K562 (cell line): Measurements from ENCODE around the gene WDR17. TPM values are rescaled to one million over a fixed set of nuclear protein-coding genes. Genes with fewer than 3 reads are reported as not detected.

Source experiments
- ATAC-seq: fragments of 200-7000 bp; cut with Tn5 transposase; 3 replicates; pipeline ENCODE4 v1.9.1; 2020; ENCODE audit warnings: moderate library complexity
- BruUV-seq: library from RNA; stranded (reverse); fragments of 400-500 nt; replicated peaks from 2 replicates; lab custom pipeline; 2021; lab: Mats Ljungman, UMichigan
- CTCF ChIA-PET: fragments of 300-600 bp; formaldehyde crosslinking; extraction: SDS; loops from one replicate; lab custom pipeline; 2021; ENCODE audit warnings: low intra/inter-chr PET ratio; lab: Yijun Ruan, JAX
- POLR2A ChIA-PET: fragments of 300-600, 350-650 bp; sonication (Branson Sonifier 250); formaldehyde crosslinking; extraction: SDS; loops from one replicate; lab custom pipeline; 2021; ENCODE audit warnings: antibody characterized with exemption, inconsistent platforms; lab: Yijun Ruan, JAX
- DNase-seq, 4 experiments: peaks; one replicate each; pipeline versions ENCODE4 v3.0.0 to v3.0.0-alpha.2; 2011 to 2018; ENCODE audit warnings: low spot score in 3 of 4, mixed read lengths in 3 of 4; ENCODE audit errors: extremely low read depth in 1 of 4
- FAIRE-seq: peaks from 2 replicates; lab custom pipeline; 2011; peaks lifted over from hg19 to GRCh38; lab: Jason Lieb, UNC
- H2AFZ ChIP-seq: 2 replicates; pipeline ENCODE4 v1.6.0; 2011; ENCODE audit warnings: low read depth, low read length, control low read depth, inconsistent platforms
- H3K27ac ChIP-seq: fragments of 200-600 bp; 3 replicates; pipeline ENCODE4 v1.8.0; 2011; ENCODE audit warnings: low read depth, mild to moderate bottlenecking, control low read depth, inconsistent platforms, low read length, moderate library complexity, mixed read lengths; ENCODE audit errors: extremely low read depth
- H3K27me3 ChIP-seq, 2 experiments: fragments of 300-600 bp in 1 of 2; 2 replicates in 1 of 2; 3 replicates in 1 of 2; pipeline versions ENCODE4 v1.6.0 to v1.8.0; 2011; ENCODE audit warnings: inconsistent platforms in 2 of 2, low read length in 2 of 2, mild to moderate bottlenecking in 1 of 2, mixed read lengths in 1 of 2, moderate library complexity in 1 of 2; ENCODE audit not compliant: control insufficient read depth in 2 of 2, insufficient read depth in 2 of 2
- H3K36me3 ChIP-seq: fragments of 300-600 bp; 3 replicates; pipeline ENCODE4 v1.8.0; 2011; ENCODE audit warnings: mild to moderate bottlenecking, low read length, inconsistent platforms; ENCODE audit not compliant: control insufficient read depth, insufficient read depth
- H3K4me1 ChIP-seq, 2 experiments: fragments of 200-600 bp in 1 of 2; replicated peaks in 1 of 2; 2 replicates in 1 of 2; 3 replicates in 1 of 2; pipeline versions ENCODE4 v1.5.1 to v1.8.0; 2011; ENCODE audit warnings: inconsistent platforms in 2 of 2, low read length in 2 of 2, mild to moderate bottlenecking in 1 of 2, mixed read lengths in 1 of 2, moderate library complexity in 1 of 2; ENCODE audit not compliant: control insufficient read depth in 2 of 2, insufficient read depth in 2 of 2
- H3K4me2 ChIP-seq: 2 replicates; pipeline ENCODE4 v1.6.1; 2011; ENCODE audit warnings: low read length, control low read depth, inconsistent platforms, mixed read lengths; ENCODE audit not compliant: insufficient read depth
- H3K4me3 ChIP-seq: fragments of 200-600 bp; sonication (generic), shearing (Covaris generic); 2 replicates; pipeline ENCODE4 v1.5.1; 2016; ENCODE audit warnings: control low read depth, inconsistent platforms
- H3K79me2 ChIP-seq: fragments of 200-600 bp; 3 replicates; pipeline ENCODE4 v1.8.0; 2011; ENCODE audit warnings: low read length, inconsistent platforms; ENCODE audit not compliant: control insufficient read depth, insufficient read depth
- H3K9ac ChIP-seq, 2 experiments: 2 replicates each; pipeline versions ENCODE4 v1.6.0 to v1.6.1; 2011; ENCODE audit warnings: low read depth in 2 of 2, low read length in 2 of 2, control low read depth in 1 of 2, inconsistent platforms in 1 of 2, mild to moderate bottlenecking in 1 of 2, mixed read lengths in 1 of 2; ENCODE audit not compliant: insufficient read depth in 1 of 2
- H3K9me1 ChIP-seq: one replicate; pipeline ENCODE4 v1.6.0; 2011; ENCODE audit warnings: inconsistent platforms, mild to moderate bottlenecking, low read length, moderate library complexity; ENCODE audit not compliant: control insufficient read depth, insufficient read depth
- H3K9me3 ChIP-seq: replicated peaks from 2 replicates; pipeline ENCODE4 v1.5.1; 2011; ENCODE audit warnings: low read depth, low read length, inconsistent platforms; ENCODE audit not compliant: control insufficient read depth, insufficient read depth
- H4K20me1 ChIP-seq: replicated peaks from 2 replicates; pipeline ENCODE4 v1.6.1; 2011; ENCODE audit warnings: low read length, inconsistent platforms, mixed read lengths; ENCODE audit not compliant: control insufficient read depth, insufficient read depth
- ATF7 ChIP-seq: fragments of 450-650 bp; IDR thresholded peaks from 2 replicates; pipeline ENCODE4 v1.7.1; 2014; ENCODE audit warnings: mild to moderate bottlenecking, moderate library complexity
- CBX2 ChIP-seq: fragments of 200-600 bp; sonication (generic); IDR thresholded peaks from one replicate; pipeline ENCODE4 v1.6.1; 2012; ENCODE audit warnings: mild to moderate bottlenecking, low read length, inconsistent platforms; ENCODE audit not compliant: insufficient read depth, poor library complexity, severe bottlenecking
- CREM ChIP-seq: IDR thresholded peaks from 2 replicates; pipeline ENCODE4 v1.6.1; 2014; ENCODE audit warnings: antibody characterized with exemption, low read depth
- ERF ChIP-seq: fragments of 450-650 bp; formaldehyde crosslinking; IDR thresholded peaks from 2 replicates; pipeline ENCODE4 v1.4.0; 2020; ENCODE audit warnings: mild to moderate bottlenecking, mixed read lengths
- FOXJ2 ChIP-seq: fragments of 200-800 bp; sonication (Bioruptor generic); IDR thresholded peaks from 2 replicates; pipeline ENCODE4 v1.6.1; 2016; ENCODE audit warnings: missing genetic modification characterization, missing compliant biosample characterization
- ILK ChIP-seq: fragments of 450-650 bp; IDR thresholded peaks from 2 replicates; pipeline ENCODE4 v1.6.1; 2016; ENCODE audit warnings: missing genetic modification characterization, low read depth, mild to moderate bottlenecking, missing compliant biosample characterization, moderate library complexity, borderline replicate concordance
- KLF10 ChIP-seq: fragments of 250-450 bp; sonication (Bioruptor Pico); IDR thresholded peaks from 2 replicates; pipeline ENCODE4 v1.6.1; 2021; ENCODE audit warnings: matching md5 sums
- SNIP1 ChIP-seq: fragments of 450-650 bp; IDR thresholded peaks from 2 replicates; pipeline ENCODE4 v1.7.1; 2017; ENCODE audit warnings: low read depth, mild to moderate bottlenecking
- SOX6 ChIP-seq: fragments of 450-650 bp; IDR thresholded peaks from 2 replicates; pipeline ENCODE4 v1.6.1; 2014; ENCODE audit warnings: mild to moderate bottlenecking
- STAT6 ChIP-seq: sonication (generic); formaldehyde crosslinking; IDR thresholded peaks from 2 replicates; pipeline ENCODE4 v1.8.1; 2023; ENCODE audit warnings: mild to moderate bottlenecking, missing genetic modification reagents
- TBL1XR1 ChIP-seq, 2 experiments: IDR thresholded peaks; 2 replicates each; pipeline ENCODE4 v1.6.1; 2012; ENCODE audit warnings: improper control_type of control experiment in 2 of 2, low read length in 2 of 2, mild to moderate bottlenecking in 1 of 2
- ZFX ChIP-seq: sonication (generic); formaldehyde crosslinking; IDR thresholded peaks from 2 replicates; pipeline ENCODE4 v1.8.0; 2022; ENCODE audit warnings: mild to moderate bottlenecking, missing genetic modification reagents, moderate library complexity
- ZKSCAN8 ChIP-seq: fragments of 200-800 bp; sonication (Bioruptor generic); IDR thresholded peaks from 2 replicates; pipeline ENCODE4 v1.6.1; 2016; ENCODE audit warnings: missing genetic modification characterization, missing compliant biosample characterization
- ZNF174 ChIP-seq: fragments of 250-450 bp; sonication (Bioruptor Pico); IDR thresholded peaks from 2 replicates; pipeline ENCODE4 v1.4.0; 2020; ENCODE audit warnings: mild to moderate bottlenecking
- ZNF398 ChIP-seq: fragments of 250-450 bp; sonication (Bioruptor Pico); IDR thresholded peaks from 2 replicates; pipeline ENCODE4 v1.8.0; 2021; ENCODE audit warnings: moderate library complexity, mild to moderate bottlenecking, inconsistent platforms
- ZNF561 ChIP-seq: fragments of 450-650 bp; formaldehyde crosslinking; conservative IDR thresholded peaks from 2 replicates; pipeline ENCODE4 v1.4.0; 2020; ENCODE audit warnings: mild to moderate bottlenecking, moderate library complexity
- ZNF75A ChIP-seq: fragments of 450-650 bp; formaldehyde crosslinking; IDR thresholded peaks from 2 replicates; pipeline ENCODE4 v1.4.0; 2020; ENCODE audit warnings: mild to moderate bottlenecking
- WGBS: fragments of 100-300 bp; shearing (Covaris generic); methylation state at CpG from one replicate; pipeline ENCODE4 v1.1.6; 2016; ENCODE audit warnings: low coverage, mixed read lengths; ENCODE audit not compliant: insufficient coverage; ENCODE audit errors: missing lambda C conversion rate; 5-methylcytosine and 5-hydroxymethylcytosine counted together
- in situ Hi-C: fragments of 300-500 bp; cut with MboI; formaldehyde crosslinking; loops from 4 replicates; pipeline ENCODE4 v1.15.0; 2018; ENCODE audit warnings: inconsistent platforms, mixed read lengths
- intact Hi-C: fragments of 100-400 bp; cut with micrococcal nuclease; formaldehyde crosslinking; loops from 2 replicates; pipeline ENCODE4 v1.14.2; 2022
- polyA plus RNA-seq, 8 experiments: library from polyadenylated mRNA; depleted of rRNA in 4 of 8; stranded (reverse) in 5 of 8; unstranded in 3 of 8; fragments of >200 nt; fragmentation: Nextera tagmentation in 2 of 8; fragmentation: Illumina TruSeq in 1 of 8; extraction: Ambion mirVana in 2 of 8; extraction: Trizol in 1 of 8; gene quantifications; 2 replicates each; pipeline versions ENCODE4 v1.2.1 to v1.2.3, GENCODE V29; 2011 to 2014; ENCODE audit warnings: inconsistent platforms in 1 of 8, missing spikeins in 1 of 8
- total RNA-seq, 7 experiments: library from RNA; depleted of rRNA in 6 of 7; stranded (reverse); fragments of >200 nt in 6 of 7; fragmentation: Illumina TruSeq in 2 of 7; extraction: Trizol in 2 of 7; gene quantifications; 2 replicates each; pipeline versions ENCODE4 v1.2.1 to v1.2.3, GENCODE V29; 2011 to 2021; ENCODE audit warnings: low replicate concordance in 1 of 7
- TF ChIP-seq, protein P1 (sequence below): fragments of 450-650 bp; IDR thresholded peaks from 2 replicates; pipeline ENCODE4 v1.6.1; 2016; ENCODE audit warnings: missing biosample characterization, missing genetic modification characterization

Gene WDR17
- total and polyA plus RNA-seq, 9 of the 15 experiments (the other 6 are each of a cell fraction or from before 2014, with no cell fraction given) = 0.04 to 0.07 TPM; not detected in 7

- Histone ChIP-seq H4K20me1 (no peaks in the 10 kb centered on the region), H3K36me3 (no peaks in the 10 kb centered on the region), H3K27me3 (0 out of 5 replicates have a peak, but pooled peaks cover 2 to 4% of the 10 kb centered on the region in 2 experiments), H3K9me3 (no peaks in the 10 kb centered on the region), H3K4me1 (peaks cover 0 to 2% of the 10 kb centered on the region in 2 experiments; a peak in 2 of 5 replicates), H2AFZ (no peak overlapping the region), H3K9ac (no peak overlapping the region), H3K9me1 (no peaks in the 10 kb centered on the region), H3K4me3 (no peak overlapping the region), H3K79me2 (no peaks in the 10 kb centered on the region), H3K4me2 (no peak overlapping the region), H3K27ac (no peak overlapping the region)
- 2% methylated on average over 11 of the region's 11 CpGs for WGBS
- intact Hi-C loops = no loop called here
- FAIRE-seq (no peak), DNase-seq (no peak), ATAC-seq (no peak)
- ChIA-PET CTCF (no interaction called here), POLR2A (no interaction called here)
- BruUV-seq = no TSS peak
- in situ Hi-C loops = no loop called here
- no peak for TF ChIP-seq ZFX (CRISPR knock-in tag)
- TF ChIP-seq ZKSCAN8 (CRISPR knock-in tag) = no peak
- TF ChIP-seq ZNF561 (CRISPR knock-in tag) = no peak
- no peak for TF ChIP-seq TBL1XR1 (IDR thresholded peaks at IDR 0.05; ENCODE audit: low read length in 2 of 2)
- TF ChIP-seq ZNF75A (CRISPR knock-in tag) = no peak
- no peak for TF ChIP-seq STAT6 (CRISPR knock-in tag)
- TF ChIP-seq ZNF398 = no peak
- TF ChIP-seq ATF7 = no peak
- TF ChIP-seq SNIP1 = no peak
- TF ChIP-seq ILK = no peak
- TF ChIP-seq ZNF174 (CRISPR knock-in tag) = no peak
- no peak for TF ChIP-seq CREM
- TF ChIP-seq KLF10 (CRISPR knock-in tag) = no peak
- no peak for TF ChIP-seq FOXJ2 (tag)
- no peak for TF ChIP-seq CBX2
- TF ChIP-seq ERF (CRISPR knock-in tag) = no peak
- TF ChIP-seq SOX6 = no peak
- TF ChIP-seq, protein P1, sequence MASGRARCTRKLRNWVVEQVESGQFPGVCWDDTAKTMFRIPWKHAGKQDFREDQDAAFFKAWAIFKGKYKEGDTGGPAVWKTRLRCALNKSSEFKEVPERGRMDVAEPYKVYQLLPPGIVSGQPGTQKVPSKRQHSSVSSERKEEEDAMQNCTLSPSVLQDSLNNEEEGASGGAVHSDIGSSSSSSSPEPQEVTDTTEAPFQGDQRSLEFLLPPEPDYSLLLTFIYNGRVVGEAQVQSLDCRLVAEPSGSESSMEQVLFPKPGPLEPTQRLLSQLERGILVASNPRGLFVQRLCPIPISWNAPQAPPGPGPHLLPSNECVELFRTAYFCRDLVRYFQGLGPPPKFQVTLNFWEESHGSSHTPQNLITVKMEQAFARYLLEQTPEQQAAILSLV (tag) = no peak
Measured at GRCh38 chr4:176189891-176190795, 124.5 kb downstream of the WDR17 start.
